T-helper 1 cell treated with Interleukin-12 subunit alpha and Interleukin-12 subunit beta and Interleukin-4 antibody, amounts not matched to agents 30 μg/mL and 1 μg/mL, for 36 hours (primary cell): ENCODE measurements around the gene NFIX.

ENCODE experiments used
- H3K27ac Mint-ChIP-seq: one replicate; pipeline ENCODE4 v1.8.0; 2021; ENCODE audit warnings: mild to moderate bottlenecking, mixed read lengths
- H3K27me3 Mint-ChIP-seq: one replicate; pipeline ENCODE4 v1.8.0; 2021; ENCODE audit warnings: low read depth, mixed read lengths
- H3K36me3 Mint-ChIP-seq: one replicate; pipeline ENCODE4 v1.8.0; 2021; ENCODE audit warnings: low read depth, mixed read lengths
- H3K4me1 Mint-ChIP-seq: one replicate; pipeline ENCODE4 v1.8.0; 2021; ENCODE audit warnings: low read depth, mixed read lengths
- H3K4me3 Mint-ChIP-seq: one replicate; pipeline ENCODE4 v1.8.0; 2021; ENCODE audit warnings: mild to moderate bottlenecking, moderate library complexity, mixed read lengths
- H3K9me3 Mint-ChIP-seq: one replicate; pipeline ENCODE4 v1.8.0; 2021; ENCODE audit warnings: mixed read lengths

NFIX gene

GRCh38 chr19:13112555-13112954 is 117.3 kb downstream of the NFIX start:
- Mint-ChIP-seq H3K27me3 (no peaks in the 10 kb centered on the region), H3K4me1 (peaks cover 7% of the 10 kb centered on the region), H3K4me3 (no peak overlapping the region)

DNA sequence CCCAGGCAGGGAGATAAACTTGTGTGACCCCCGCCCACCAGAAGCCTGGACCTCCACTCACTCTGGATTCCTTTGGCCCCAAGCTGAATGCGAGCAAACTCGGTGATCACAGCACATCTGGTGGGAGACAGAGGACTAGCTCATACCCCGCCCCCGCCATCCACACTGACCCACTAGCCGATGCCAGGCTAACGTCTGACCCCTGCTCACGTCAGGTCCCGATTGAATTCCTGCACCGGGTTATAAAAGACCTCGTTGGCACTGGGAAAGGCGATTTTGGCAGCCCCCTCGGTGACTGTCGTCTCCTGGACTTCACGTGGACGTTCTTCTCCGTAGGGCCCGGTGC is 120.6 kb downstream of the NFIX start:
- Mint-ChIP-seq H3K27ac (peak overlapping the region; percentile 96), H3K4me3 (peak overlapping the region; percentile 97), H3K4me1 (peaks cover 19% of the 10 kb centered on the region), H3K27me3 (no peaks in the 10 kb centered on the region), H3K9me3 (no peaks in the 10 kb centered on the region), H3K36me3 (peaks cover 2% of the 10 kb centered on the region)

More at GRCh38 chr19:13112555-13112954, 117.3 kb downstream of the NFIX start:
- Mint-ChIP-seq H3K27ac (no peak overlapping the region), H3K9me3 (no peaks in the 10 kb centered on the region), H3K36me3 (peaks cover 3% of the 10 kb centered on the region)

- peaks cover 21% of the 10 kb centered on the region for H3K4me1 Mint-ChIP-seq
- no peaks in the 10 kb centered on the region for H3K27me3 Mint-ChIP-seq
- no peaks in the 10 kb centered on the region for H3K9me3 Mint-ChIP-seq
- H3K36me3 Mint-ChIP-seq, result peaks cover 2% of the 10 kb centered on the region
- H3K27ac Mint-ChIP-seq, result peak within 1 kb of the TSS; percentile 96
- H3K4me3 Mint-ChIP-seq, result peak within 1 kb of the TSS; percentile 97
These were observed 121.3 kb downstream of the NFIX start, which contains the start of gene TRMT1 for GRCh38 chr19:13116282-13117175. Gene TRMT1 (minus strand): TSS chr19:13116740. CDS start chr19:13116399, 341 bp downstream.

- Mint-ChIP-seq H3K9me3 (no peaks in the 10 kb centered on the region), H3K4me3 (peak overlapping the region; percentile 97), H3K36me3 (peaks cover 2% of the 10 kb centered on the region), H3K4me1 (peaks cover 26% of the 10 kb centered on the region), H3K27ac (peak overlapping the region; percentile 96), H3K27me3 (no peaks in the 10 kb centered on the region)
These were observed 122.0 kb downstream of the NFIX start for GRCh38 chr19:13117176-13117771.

DNA sequence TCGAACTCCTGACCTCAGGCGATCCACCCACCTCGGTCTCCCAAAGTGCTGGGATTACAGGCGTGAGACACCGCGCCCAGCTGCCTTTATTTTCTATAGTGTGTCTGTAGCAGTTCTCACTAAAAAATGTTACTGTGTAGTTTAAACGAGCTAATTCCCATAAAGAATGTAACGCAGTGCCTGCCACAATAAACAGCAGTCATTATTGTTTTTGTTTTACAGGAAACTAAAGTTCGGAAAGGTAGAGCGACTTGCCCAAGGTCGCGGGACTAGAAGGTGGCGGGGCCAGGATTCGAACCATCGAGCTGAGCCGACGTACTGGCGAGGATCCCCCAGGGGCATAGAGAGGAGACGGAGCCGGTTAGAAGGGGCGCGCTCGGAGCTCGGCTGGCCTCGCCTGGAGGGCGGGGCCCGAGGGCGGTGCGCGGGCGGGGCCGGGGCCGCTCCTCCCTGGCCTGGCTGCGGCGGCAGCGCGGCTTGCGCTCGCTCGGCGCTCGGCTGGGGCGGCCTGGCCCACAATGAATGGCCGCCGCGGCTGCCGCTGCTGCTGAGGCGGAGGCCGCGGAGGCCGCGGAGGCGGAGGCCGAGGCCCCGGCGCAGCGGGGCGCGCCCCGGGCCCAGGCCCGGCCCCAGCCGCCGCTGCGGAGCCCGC is 122.6 kb downstream of the NFIX start, which contains the start of gene NACC1:
NACC1 (plus strand) TSS at position 493 of the 652 bp plus-strand sequence. CDS start 16,944 bp downstream, outside the sequence.
- Mint-ChIP-seq H3K27ac (peak within 1 kb of the TSS; percentile 96), H3K27me3 (no peaks in the 10 kb centered on the region), H3K9me3 (no peaks in the 10 kb centered on the region), H3K4me3 (peak within 1 kb of the TSS; percentile 97), H3K4me1 (peaks cover 32% of the 10 kb centered on the region), H3K36me3 (peaks cover 2% of the 10 kb centered on the region)

DNA sequence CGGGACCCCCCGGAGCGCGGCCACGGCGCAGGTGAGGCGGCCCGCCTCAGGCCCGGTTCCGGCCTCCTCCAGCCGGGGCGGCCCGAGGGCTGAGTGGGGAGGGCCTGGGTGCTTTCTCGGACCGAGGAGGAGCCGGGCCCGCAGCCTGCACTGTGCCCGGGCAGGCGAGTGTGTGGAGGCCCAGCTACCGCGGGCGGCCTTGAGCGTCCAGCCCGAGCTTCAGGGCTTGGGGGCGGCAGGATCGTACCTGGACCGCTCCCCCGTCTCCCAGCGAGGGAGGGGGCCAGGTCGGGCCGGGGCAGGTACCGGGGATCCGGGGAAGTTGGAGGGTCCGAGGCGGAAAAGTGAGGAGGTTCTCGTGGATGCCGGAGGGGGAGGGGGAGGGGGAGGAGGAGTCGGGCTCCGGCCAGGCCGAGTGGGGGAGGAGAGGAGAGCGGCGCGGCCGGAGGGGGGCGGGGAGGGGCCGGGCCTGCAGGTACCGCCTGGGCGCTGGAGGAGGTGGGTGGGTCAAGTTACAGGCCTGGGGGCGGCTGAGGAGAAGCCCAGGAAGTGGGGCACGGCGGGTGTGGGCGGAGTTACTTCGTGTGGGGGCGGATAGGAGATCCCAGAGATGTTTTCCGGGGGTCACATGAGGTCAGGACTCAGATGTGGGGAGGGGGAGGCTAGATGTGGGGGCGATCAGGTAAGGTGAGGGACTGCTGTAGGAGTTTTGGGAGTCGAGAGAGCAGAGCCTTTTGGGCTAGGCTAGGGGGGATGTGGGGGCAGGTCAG is 123.3 kb downstream of the NFIX start:
- H3K4me3 Mint-ChIP-seq, result peak overlapping the region; percentile 83
- no peaks in the 10 kb centered on the region for H3K9me3 Mint-ChIP-seq
- H3K4me1 Mint-ChIP-seq, result peaks cover 34% of the 10 kb centered on the region
- H3K27me3 Mint-ChIP-seq, result no peaks in the 10 kb centered on the region
- H3K36me3 Mint-ChIP-seq, result peaks cover 3% of the 10 kb centered on the region
- peak overlapping the region; percentile 69 for H3K27ac Mint-ChIP-seq

- H3K4me3 Mint-ChIP-seq, result peak overlapping the region; percentile 83
- peaks cover 3% of the 10 kb centered on the region for H3K36me3 Mint-ChIP-seq
- H3K9me3 Mint-ChIP-seq, result no peaks in the 10 kb centered on the region
- H3K27me3 Mint-ChIP-seq, result no peaks in the 10 kb centered on the region
- peak overlapping the region; percentile 42 for H3K27ac Mint-ChIP-seq
- H3K4me1 Mint-ChIP-seq, result peaks cover 34% of the 10 kb centered on the region
These were observed 124.4 kb downstream of the NFIX start for GRCh38 chr19:13119627-13120026.

DNA sequence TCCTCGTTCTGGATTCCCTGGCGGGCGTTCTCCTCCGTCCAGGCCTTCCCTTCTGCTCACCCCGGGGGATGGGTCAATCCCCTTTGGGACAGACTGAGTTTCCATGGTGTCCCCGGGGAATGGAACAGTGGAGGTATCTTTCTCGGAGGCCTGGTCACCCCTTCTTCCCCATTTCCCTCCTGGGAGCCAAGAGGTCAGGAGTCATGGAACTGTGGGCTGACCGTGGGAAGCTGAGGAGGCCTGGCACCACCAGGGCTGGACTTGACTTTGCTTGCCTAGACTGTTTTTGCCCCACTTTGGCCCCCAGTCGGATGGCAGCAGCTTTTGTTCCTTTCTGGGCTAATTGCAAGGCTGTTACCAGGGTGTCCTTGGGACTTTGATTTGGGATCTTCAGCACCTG is 124.8 kb downstream of the NFIX start:
- Mint-ChIP-seq H3K36me3 (peaks cover 3% of the 10 kb centered on the region), H3K4me1 (peaks cover 34% of the 10 kb centered on the region), H3K27ac (no peak overlapping the region), H3K9me3 (no peaks in the 10 kb centered on the region), H3K27me3 (no peaks in the 10 kb centered on the region), H3K4me3 (peak overlapping the region; percentile 46)

- H3K4me3 Mint-ChIP-seq, result no peak overlapping the region
- H3K9me3 Mint-ChIP-seq, result no peaks in the 10 kb centered on the region
- H3K27me3 Mint-ChIP-seq, result no peaks in the 10 kb centered on the region
- peaks cover 30% of the 10 kb centered on the region for H3K4me1 Mint-ChIP-seq
- H3K27ac Mint-ChIP-seq, result no peak overlapping the region
- peaks cover 1% of the 10 kb centered on the region for H3K36me3 Mint-ChIP-seq
These were observed 125.5 kb downstream of the NFIX start for GRCh38 chr19:13120817-13121216.

- H3K4me1 Mint-ChIP-seq, result peaks cover 27% of the 10 kb centered on the region
- peaks cover 1% of the 10 kb centered on the region for H3K36me3 Mint-ChIP-seq
- H3K27me3 Mint-ChIP-seq, result no peaks in the 10 kb centered on the region
- H3K9me3 Mint-ChIP-seq, result no peaks in the 10 kb centered on the region
- H3K27ac Mint-ChIP-seq, result no peak overlapping the region
- no peak overlapping the region for H3K4me3 Mint-ChIP-seq
These were observed 126.4 kb downstream of the NFIX start for GRCh38 chr19:13121551-13122274.

GRCh38 chr19:13122275-13122878 is 127.1 kb downstream of the NFIX start:
- H3K9me3 Mint-ChIP-seq, result no peaks in the 10 kb centered on the region
- H3K4me3 Mint-ChIP-seq, result no peak overlapping the region
- H3K36me3 Mint-ChIP-seq, result peaks cover 1% of the 10 kb centered on the region
- peak overlapping the region; percentile 2 for H3K27ac Mint-ChIP-seq
- H3K27me3 Mint-ChIP-seq, result no peaks in the 10 kb centered on the region
- peaks cover 27% of the 10 kb centered on the region for H3K4me1 Mint-ChIP-seq

DNA sequence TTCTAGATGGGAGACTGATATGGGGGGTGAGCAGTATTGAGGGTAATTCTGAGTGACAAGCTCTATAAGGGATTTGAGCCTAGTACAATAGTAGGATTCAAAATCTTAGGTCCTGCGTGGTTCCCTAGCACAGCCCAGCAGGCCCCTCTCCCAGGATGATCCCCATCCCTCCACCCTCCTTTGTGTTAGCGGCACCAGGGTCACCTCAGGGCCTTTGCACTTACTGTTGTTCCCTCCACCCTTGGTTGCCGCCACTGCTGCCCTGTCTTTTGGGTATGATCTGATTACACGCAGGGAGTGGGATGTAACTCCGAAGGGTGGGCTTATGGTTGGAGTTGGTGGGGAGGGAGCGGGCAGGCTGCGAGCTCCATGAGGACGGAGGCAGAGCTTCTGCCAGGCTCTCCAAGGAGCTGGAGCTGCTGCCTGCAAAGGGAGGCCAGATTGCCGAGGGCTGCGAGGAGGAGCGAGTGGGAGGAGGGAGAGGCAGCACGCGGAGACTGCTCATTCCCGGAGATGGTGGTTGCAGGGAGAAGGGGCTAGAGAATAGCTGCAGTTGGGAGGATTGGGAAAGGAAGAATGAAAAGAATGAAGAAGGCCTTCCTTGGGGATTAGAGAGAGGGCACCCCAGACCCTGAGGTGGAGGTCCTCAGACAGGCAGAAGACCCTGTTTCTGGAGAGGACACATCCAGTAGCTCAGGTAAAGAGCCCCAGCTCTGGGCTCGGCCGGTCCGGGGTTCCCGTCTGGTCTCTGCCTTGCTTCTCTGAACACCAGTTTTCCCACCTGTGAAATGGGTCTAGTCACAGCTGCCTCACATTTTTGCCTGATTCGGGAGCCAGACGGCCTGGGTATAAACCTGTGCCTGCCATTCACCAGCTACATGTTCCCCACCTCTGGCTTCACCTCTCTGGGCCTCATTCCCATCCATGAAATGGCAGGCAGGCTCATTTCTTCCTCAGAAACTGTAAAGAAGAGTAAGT is 128.0 kb downstream of the NFIX start:
- Mint-ChIP-seq H3K4me3 (no peak overlapping the region), H3K9me3 (no peaks in the 10 kb centered on the region), H3K36me3 (peaks cover 1% of the 10 kb centered on the region), H3K27me3 (no peaks in the 10 kb centered on the region), H3K4me1 (peaks cover 29% of the 10 kb centered on the region), H3K27ac (no peak overlapping the region)
